SK-N-SH (cell line): ENCODE results near the gene MANBA. TPM values are rescaled to one million over a fixed set of nuclear protein-coding genes. Genes with fewer than 3 reads are reported as not detected.

Experiments used
- CTCF ChIA-PET: fragments of 300-600, 350-600 bp; formaldehyde crosslinking; extraction: SDS; loops from one replicate; lab custom pipeline; 2021; lab: Yijun Ruan, JAX
- POLR2A ChIA-PET: fragments of 350-600 bp; sonication (Branson Sonifier 250); formaldehyde crosslinking; extraction: SDS; loops from one replicate; lab custom pipeline; 2020; ENCODE audit warnings: antibody characterized with exemption, inconsistent platforms; lab: Yijun Ruan, JAX
- DNase-seq: peaks from one replicate; pipeline ENCODE4 v3.0.0; 2012
- H2AFZ ChIP-seq: fragments of 200-600 bp; sonication (generic); 2 replicates; pipeline ENCODE4 v1.8.1; 2016; ENCODE audit warnings: antibody characterized with exemption, mild to moderate bottlenecking, low read depth
- H3F3A ChIP-seq: fragments of 200-600 bp; sonication (generic); replicated peaks from 2 replicates; pipeline ENCODE3; 2016; ENCODE audit warnings: antibody characterized with exemption, mild to moderate bottlenecking; ENCODE audit not compliant: insufficient read depth
- H3K27ac ChIP-seq, 2 experiments: fragments of 200-500 bp in 1 of 2; fragments of 200-600 bp in 1 of 2; sonication (Bioruptor generic) in 1 of 2; sonication (generic), shearing (Covaris generic) in 1 of 2; 2 replicates each; pipeline versions ENCODE4 v1.5.1 to v1.6.1; 2014 to 2016; ENCODE audit warnings: low read depth in 2 of 2, inconsistent platforms in 1 of 2, low read length in 1 of 2, mild to moderate bottlenecking in 1 of 2, mixed read lengths in 1 of 2
- H3K27me3 ChIP-seq: fragments of 200-600 bp; sonication (generic), shearing (Covaris generic); 2 replicates; pipeline ENCODE4 v1.6.1; 2016; ENCODE audit warnings: mixed run types; ENCODE audit not compliant: insufficient read depth
- H3K36me3 ChIP-seq, 2 experiments: fragments of 200-500 bp in 1 of 2; fragments of 200-600 bp in 1 of 2; sonication (Bioruptor generic) in 1 of 2; sonication (generic) in 1 of 2; replicated peaks in 1 of 2; 2 replicates each; pipeline versions ENCODE3 to v1.5.1; 2014 to 2016; ENCODE audit warnings: low read length in 1 of 2, mild to moderate bottlenecking in 1 of 2; ENCODE audit not compliant: insufficient read depth in 2 of 2, control insufficient read depth in 1 of 2
- H3K4me1 ChIP-seq, 2 experiments: fragments of 200-500 bp in 1 of 2; fragments of 200-600 bp in 1 of 2; sonication (Bioruptor generic) in 1 of 2; sonication (generic), shearing (Covaris generic) in 1 of 2; 2 replicates each; pipeline versions ENCODE4 v1.5.1 to v1.6.1; 2014 to 2016; ENCODE audit warnings: low read depth in 1 of 2, low read length in 1 of 2, mixed run types in 1 of 2; ENCODE audit not compliant: insufficient read depth in 2 of 2, control insufficient read depth in 1 of 2
- H3K4me2 ChIP-seq: fragments of 200-600 bp; sonication (generic), shearing (Covaris generic); 2 replicates; pipeline ENCODE4 v1.6.1; 2017; ENCODE audit warnings: mixed run types
- H3K4me3 ChIP-seq, 2 experiments: fragments of 200-500 bp in 1 of 2; fragments of 200-600 bp in 1 of 2; sonication (Bioruptor generic) in 1 of 2; sonication (generic), shearing (Covaris generic) in 1 of 2; 2 replicates each; pipeline versions ENCODE4 v1.5.1 to v1.8.1; 2014 to 2016; ENCODE audit warnings: low read depth in 2 of 2, inconsistent platforms in 1 of 2, low read length in 1 of 2, mild to moderate bottlenecking in 1 of 2, mixed read lengths in 1 of 2, moderate library complexity in 1 of 2
- H3K79me2 ChIP-seq: fragments of 200-600 bp; sonication (generic); 2 replicates; pipeline ENCODE4 v1.8.1; 2017; ENCODE audit warnings: mild to moderate bottlenecking; ENCODE audit not compliant: insufficient read depth
- H3K9ac ChIP-seq: fragments of 200-600 bp; sonication (generic); 2 replicates; pipeline ENCODE4 v1.6.1; 2017; ENCODE audit warnings: mixed run types
- H3K9me2 ChIP-seq: fragments of 200-600 bp; sonication (generic); 2 replicates; pipeline ENCODE4 v1.6.1; 2017; ENCODE audit warnings: mixed run types
- H3K9me3 ChIP-seq: fragments of 200-600 bp; sonication (generic); 2 replicates; pipeline ENCODE4 v1.6.1; 2017; ENCODE audit warnings: mixed run types, mild to moderate bottlenecking, moderate library complexity
- H4K20me1 ChIP-seq: fragments of 200-600 bp; sonication (generic); 2 replicates; pipeline ENCODE4 v1.6.1; 2017; ENCODE audit warnings: mild to moderate bottlenecking, mixed run types; ENCODE audit not compliant: insufficient read depth
- ELF1 ChIP-seq: IDR thresholded peaks from 2 replicates; pipeline ENCODE4 v1.4.0; 2012
- EP300 ChIP-seq, 2 experiments: IDR thresholded peaks; 2 replicates each; pipeline versions ENCODE4 v1.4.0 to v1.6.1; 2012; ENCODE audit warnings: borderline replicate concordance in 1 of 2, low read depth in 1 of 2, low read length in 1 of 2
- FOSL2 ChIP-seq: IDR thresholded peaks from 2 replicates; pipeline ENCODE4 v1.4.0; 2012; ENCODE audit warnings: low read depth, mild to moderate bottlenecking, moderate library complexity, borderline replicate concordance
- GATA2 ChIP-seq: sonication (generic); formaldehyde crosslinking; IDR thresholded peaks from 2 replicates; pipeline ENCODE4 v1.5.0; 2020; ENCODE audit warnings: mild to moderate bottlenecking, missing genetic modification reagents
- MEF2A ChIP-seq: IDR thresholded peaks from 2 replicates; pipeline ENCODE4 v1.4.0; 2012; ENCODE audit warnings: low read depth, borderline replicate concordance
- MXI1 ChIP-seq: IDR thresholded peaks from 2 replicates; pipeline ENCODE4 v1.6.1; 2012; ENCODE audit warnings: mild to moderate bottlenecking, low read depth, low read length, improper control_type of control experiment
- NFIC ChIP-seq: IDR thresholded peaks from 2 replicates; pipeline ENCODE4 v1.4.0; 2012; ENCODE audit warnings: borderline replicate concordance
- POLR2AphosphoS5 ChIP-seq: IDR thresholded peaks from 2 replicates; pipeline ENCODE4 v1.6.1; 2012; ENCODE audit warnings: low read depth, low read length
- RAD21 ChIP-seq: IDR thresholded peaks from 2 replicates; pipeline ENCODE4 v1.6.1; 2012; ENCODE audit warnings: mild to moderate bottlenecking, low read length
- REST ChIP-seq: IDR thresholded peaks from 2 replicates; pipeline ENCODE4 v1.6.1; 2012; ENCODE audit warnings: mild to moderate bottlenecking, low read depth, low read length, moderate library complexity
- RFX5 ChIP-seq: IDR thresholded peaks from 2 replicates; pipeline ENCODE4 v1.6.1; 2012; ENCODE audit warnings: mild to moderate bottlenecking, improper control_type of control experiment, low read length
- SIN3A ChIP-seq: IDR thresholded peaks from 2 replicates; pipeline ENCODE4 v1.6.1; 2012; ENCODE audit warnings: low read depth, mild to moderate bottlenecking, low read length, moderate library complexity, borderline replicate concordance
- SMC3 ChIP-seq: IDR thresholded peaks from 2 replicates; pipeline ENCODE4 v1.6.1; 2012; ENCODE audit warnings: low read depth, low read length, improper control_type of control experiment
- TAF1 ChIP-seq: IDR thresholded peaks from 2 replicates; pipeline ENCODE4 v1.6.1; 2012; ENCODE audit warnings: low read depth, mild to moderate bottlenecking, low read length, moderate library complexity, borderline replicate concordance
- TCF12 ChIP-seq: IDR thresholded peaks from 2 replicates; pipeline ENCODE4 v1.4.0; 2012
- USF1 ChIP-seq: IDR thresholded peaks from 2 replicates; pipeline ENCODE4 v1.4.0; 2012; ENCODE audit warnings: low read depth, borderline replicate concordance
- YY1 ChIP-seq: IDR thresholded peaks from 2 replicates; pipeline ENCODE4 v1.4.0; 2012; ENCODE audit warnings: low read depth, mild to moderate bottlenecking
- WGBS: methylation state at CpG from one replicate; pipeline ENCODE4 v1.1.6; 2017; ENCODE audit warnings: low lambda C conversion rate; 5-methylcytosine and 5-hydroxymethylcytosine counted together
- polyA plus RNA-seq, 3 experiments: library from polyadenylated mRNA; depleted of rRNA; stranded (reverse); fragments of >200 nt; gene quantifications; 2 replicates each; pipeline ENCODE4 v1.2.3, GENCODE V29; 2012
- TF ChIP-seq, protein P1 (sequence below): IDR thresholded peaks from 2 replicates; pipeline ENCODE4 v1.4.0; 2012; ENCODE audit warnings: low read depth
- TF ChIP-seq, protein P2 (sequence below): IDR thresholded peaks from 2 replicates; pipeline ENCODE4 v1.4.0; 2012; ENCODE audit warnings: low read depth, borderline replicate concordance
- TF ChIP-seq, protein P3 (sequence below): IDR thresholded peaks from 2 replicates; pipeline ENCODE4; 2012
- TF ChIP-seq, protein P4 (sequence below): fragments of 150-350 bp; IDR thresholded peaks from 2 replicates; pipeline ENCODE4 v1.6.1; 2017; ENCODE audit warnings: antibody characterized with exemption, low read length, low read depth, borderline replicate concordance
- TF ChIP-seq, protein P5 (sequence below): fragments of 150-350 bp; IDR thresholded peaks from 2 replicates; pipeline ENCODE4 v1.6.1; 2016; ENCODE audit warnings: mild to moderate bottlenecking, low read depth, low read length

Gene MANBA
- 12.0 and 13.4 TPM in 2 replicates for polyA plus RNA-seq (2012; rRNA removed)
- 14.6 and 15.1 TPM in 2 replicates for polyA plus RNA-seq (2012; cell fraction: cytosol; rRNA removed)
- 18.1 and 26.7 TPM in 2 replicates for polyA plus RNA-seq (2012; cell fraction: nucleus; rRNA removed)

DNA sequence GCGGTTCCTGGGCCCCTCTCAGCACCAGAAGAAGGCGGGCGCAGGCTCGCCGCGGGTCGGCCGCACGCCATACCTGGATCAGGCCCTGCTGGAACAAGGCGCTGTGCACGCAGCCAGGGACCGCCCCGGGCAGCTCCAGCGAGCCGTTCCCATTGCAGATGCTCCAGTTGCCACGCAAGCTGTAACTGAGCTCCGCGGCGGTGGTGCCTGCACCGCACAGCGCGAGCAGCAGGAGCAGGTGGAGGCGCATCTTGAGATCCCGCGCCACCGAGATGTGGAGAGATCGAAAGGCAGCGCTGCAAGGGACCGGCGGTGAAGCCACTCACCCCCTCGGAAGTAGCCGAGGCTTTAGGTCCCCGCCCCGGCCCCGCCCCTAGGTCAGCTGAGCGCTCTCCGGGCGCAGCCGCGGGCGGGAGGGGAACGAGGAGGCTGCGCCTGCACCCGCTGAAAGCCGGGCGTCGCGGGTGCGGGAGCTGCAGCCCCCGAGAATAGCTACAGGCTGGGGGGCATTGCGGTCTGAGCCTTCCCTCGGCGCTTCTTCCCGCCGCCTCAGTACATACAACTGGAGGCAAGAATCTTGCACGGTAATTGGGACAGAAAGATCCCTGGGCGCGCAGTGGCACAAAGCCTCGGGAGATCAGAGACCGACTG is at the start of gene MANBA:
Gene MANBA, minus strand, starts transcription at position 324 of the 651 bp plus-strand sequence. Its CDS starts 74 bp downstream, at position 250.
- H3K9me2 ChIP-seq, result no peaks in the 10 kb centered on the region
- peak within 1 kb of the TSS; percentile 50 to 80; a peak in 3 of 4 replicates for H3K27ac ChIP-seq
- peak within 1 kb of the TSS; percentile 92 to 97 for H3K4me3 ChIP-seq
- peak within 1 kb of the TSS; percentile 66 for H3K9ac ChIP-seq
- H3K4me2 ChIP-seq, result peak within 1 kb of the TSS; percentile 78
- peaks cover 0 to 11% of the 10 kb centered on the region in 2 experiments; a peak in 1 of 4 replicates for H3K4me1 ChIP-seq
- no peaks in the 10 kb centered on the region for H3K9me3 ChIP-seq
- H3K27me3 ChIP-seq, result no peaks in the 10 kb centered on the region
- H2AFZ ChIP-seq, result peak within 1 kb of the TSS; percentile 90
- peak; percentile 94 for DNase-seq
- ChIA-PET CTCF (interaction anchor here (1.1 to 1.7 kb wide), 2 partner anchors 140 to 260 kb away, joined by 3 read pairs; no protein-coding TSS in a partner anchor), POLR2A (interaction anchor here (0.5 to 2.0 kb wide), 5 partner anchors 12 to 108 kb away, joined by 3 to 13 read pairs (median 6); partner anchors contain the start of genes CISD2 and UBE2D3)
- under 1% methylated on average over 25 of the region's 60 CpGs for WGBS
- peaks cover 39% of the 10 kb centered on the region; the same call in 1 of the 2 replicates for H3K79me2 ChIP-seq
- H3K36me3 ChIP-seq, result no peaks in the 10 kb centered on the region
- no peaks in the 10 kb centered on the region for H3F3A ChIP-seq
- no peaks in the 10 kb centered on the region for H4K20me1 ChIP-seq
- TF ChIP-seq YY1 (no peak), RFX5 (no peak; the same call in 1 of the 2 replicates), TCF12 (no peak), EP300 (IDR thresholded peaks at IDR 0.05; ENCODE audit: borderline replicate concordance in 1 of 2, low read depth in 1 of 2, low read length in 1 of 2) (no peak), TAF1 (peak; percentile 60; the same call in 1 of the 2 replicates), POLR2AphosphoS5 (peak; percentile 80), SMC3 (no peak), NFIC (no peak), MEF2A (no peak), MXI1 (no peak), FOSL2 (no peak), ELF1 (0 out of 2 replicates have a peak, but pooled peaks have one; percentile 16), GATA2 (no peak), REST (no peak), SIN3A (no peak), RAD21 (no peak), USF1 (peak; percentile 79)
- TF ChIP-seq, protein P1, sequence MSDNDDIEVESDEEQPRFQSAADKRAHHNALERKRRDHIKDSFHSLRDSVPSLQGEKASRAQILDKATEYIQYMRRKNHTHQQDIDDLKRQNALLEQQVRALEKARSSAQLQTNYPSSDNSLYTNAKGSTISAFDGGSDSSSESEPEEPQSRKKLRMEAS, result peak; percentile 4; the same call in 1 of the 2 replicates
- TF ChIP-seq, protein P2, sequence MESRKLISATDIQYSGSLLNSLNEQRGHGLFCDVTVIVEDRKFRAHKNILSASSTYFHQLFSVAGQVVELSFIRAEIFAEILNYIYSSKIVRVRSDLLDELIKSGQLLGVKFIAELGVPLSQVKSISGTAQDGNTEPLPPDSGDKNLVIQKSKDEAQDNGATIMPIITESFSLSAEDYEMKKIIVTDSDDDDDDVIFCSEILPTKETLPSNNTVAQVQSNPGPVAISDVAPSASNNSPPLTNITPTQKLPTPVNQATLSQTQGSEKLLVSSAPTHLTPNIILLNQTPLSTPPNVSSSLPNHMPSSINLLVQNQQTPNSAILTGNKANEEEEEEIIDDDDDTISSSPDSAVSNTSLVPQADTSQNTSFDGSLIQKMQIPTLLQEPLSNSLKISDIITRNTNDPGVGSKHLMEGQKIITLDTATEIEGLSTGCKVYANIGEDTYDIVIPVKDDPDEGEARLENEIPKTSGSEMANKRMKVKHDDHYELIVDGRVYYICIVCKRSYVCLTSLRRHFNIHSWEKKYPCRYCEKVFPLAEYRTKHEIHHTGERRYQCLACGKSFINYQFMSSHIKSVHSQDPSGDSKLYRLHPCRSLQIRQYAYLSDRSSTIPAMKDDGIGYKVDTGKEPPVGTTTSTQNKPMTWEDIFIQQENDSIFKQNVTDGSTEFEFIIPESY, result no peak
- TF ChIP-seq, protein P3, sequence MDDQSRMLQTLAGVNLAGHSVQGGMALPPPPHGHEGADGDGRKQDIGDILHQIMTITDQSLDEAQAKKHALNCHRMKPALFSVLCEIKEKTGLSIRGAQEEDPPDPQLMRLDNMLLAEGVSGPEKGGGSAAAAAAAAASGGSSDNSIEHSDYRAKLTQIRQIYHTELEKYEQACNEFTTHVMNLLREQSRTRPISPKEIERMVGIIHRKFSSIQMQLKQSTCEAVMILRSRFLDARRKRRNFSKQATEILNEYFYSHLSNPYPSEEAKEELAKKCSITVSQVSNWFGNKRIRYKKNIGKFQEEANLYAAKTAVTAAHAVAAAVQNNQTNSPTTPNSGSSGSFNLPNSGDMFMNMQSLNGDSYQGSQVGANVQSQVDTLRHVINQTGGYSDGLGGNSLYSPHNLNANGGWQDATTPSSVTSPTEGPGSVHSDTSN, result peak; percentile 27; the same call in 1 of the 2 replicates
- TF ChIP-seq, protein P4, sequence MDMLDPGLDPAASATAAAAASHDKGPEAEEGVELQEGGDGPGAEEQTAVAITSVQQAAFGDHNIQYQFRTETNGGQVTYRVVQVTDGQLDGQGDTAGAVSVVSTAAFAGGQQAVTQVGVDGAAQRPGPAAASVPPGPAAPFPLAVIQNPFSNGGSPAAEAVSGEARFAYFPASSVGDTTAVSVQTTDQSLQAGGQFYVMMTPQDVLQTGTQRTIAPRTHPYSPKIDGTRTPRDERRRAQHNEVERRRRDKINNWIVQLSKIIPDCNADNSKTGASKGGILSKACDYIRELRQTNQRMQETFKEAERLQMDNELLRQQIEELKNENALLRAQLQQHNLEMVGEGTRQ, result peak; percentile 20; the same call in 1 of the 2 replicates
- TF ChIP-seq, protein P5, sequence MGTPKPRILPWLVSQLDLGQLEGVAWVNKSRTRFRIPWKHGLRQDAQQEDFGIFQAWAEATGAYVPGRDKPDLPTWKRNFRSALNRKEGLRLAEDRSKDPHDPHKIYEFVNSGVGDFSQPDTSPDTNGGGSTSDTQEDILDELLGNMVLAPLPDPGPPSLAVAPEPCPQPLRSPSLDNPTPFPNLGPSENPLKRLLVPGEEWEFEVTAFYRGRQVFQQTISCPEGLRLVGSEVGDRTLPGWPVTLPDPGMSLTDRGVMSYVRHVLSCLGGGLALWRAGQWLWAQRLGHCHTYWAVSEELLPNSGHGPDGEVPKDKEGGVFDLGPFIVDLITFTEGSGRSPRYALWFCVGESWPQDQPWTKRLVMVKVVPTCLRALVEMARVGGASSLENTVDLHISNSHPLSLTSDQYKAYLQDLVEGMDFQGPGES, result no peak
